ENCODE results near the gene GKN1. TPM values are rescaled to one million over a fixed set of nuclear protein-coding genes. Genes with fewer than 3 reads are reported as not detected.

The GKN1 gene
- total RNA-seq, 4 donors from 2014 or later: not detected

DNA sequence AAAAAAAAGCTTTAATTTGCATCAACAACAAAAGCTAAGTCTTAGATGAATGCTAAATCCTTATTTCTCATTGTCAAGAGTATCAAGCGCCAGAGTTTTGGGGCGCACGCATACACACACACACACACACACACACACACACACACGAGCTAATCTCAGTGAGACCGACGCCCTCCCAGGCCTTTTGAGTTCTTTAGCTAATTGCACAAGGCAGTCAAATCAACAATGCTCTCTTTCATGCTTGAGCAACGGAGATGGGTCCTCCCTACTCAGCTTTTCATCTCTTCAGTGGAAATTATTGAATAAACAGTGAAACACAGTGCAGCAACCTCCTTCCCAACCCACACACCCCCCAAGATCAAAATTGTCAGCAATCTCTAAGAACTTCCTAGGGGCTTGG lies 19.2 kb downstream of the GKN1 start:
- H3K27me3 ChIP-seq: no peaks in the 10 kb centered on the region
- H3K36me3 ChIP-seq: no peaks in the 10 kb centered on the region
- TF ChIP-seq POLR2AphosphoS5 (IDR thresholded peaks at IDR 0.05) (no peak), POLR2A (IDR thresholded peaks at IDR 0.05) (no peak)
- 83% methylated on average over 7 of the region's 7 CpGs for WGBS
- H3K27ac ChIP-seq: no peak overlapping the region
- DNase-seq (ENCODE audit: low spot score in 2 of 2): no peak
- peaks cover 4% of the 10 kb centered on the region for H3K4me1 ChIP-seq
- H3K4me3 ChIP-seq: no peak overlapping the region
- H3K9me3 ChIP-seq: no peaks in the 10 kb centered on the region

DNA sequence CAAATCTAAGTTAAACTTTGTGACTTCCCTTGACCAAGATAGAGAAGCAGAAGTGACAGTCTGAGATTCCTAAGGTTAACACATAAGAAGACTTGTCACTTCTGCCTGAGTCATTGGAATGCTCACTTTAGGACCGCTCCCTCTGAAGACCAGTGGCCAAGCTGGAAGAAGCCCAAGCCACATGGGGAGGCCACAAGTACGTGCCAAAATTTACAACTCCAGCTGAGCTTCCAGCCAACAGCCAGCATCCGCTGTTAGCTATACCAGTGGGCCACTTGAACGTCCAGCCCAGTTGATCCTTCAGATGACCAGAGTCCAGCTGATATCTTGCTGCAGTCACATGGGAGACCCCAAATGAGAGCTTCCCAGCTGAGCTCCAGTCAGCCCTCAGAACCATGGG lies 20.4 kb downstream of the GKN1 start:
- 42% methylated on average over 3 of the region's 4 CpGs for WGBS
- Histone ChIP-seq H3K4me3 (no peak overlapping the region), H3K4me1 (peaks cover 4% of the 10 kb centered on the region), H3K27ac (no peak overlapping the region), H3K36me3 (no peaks in the 10 kb centered on the region), H3K9me3 (no peaks in the 10 kb centered on the region), H3K27me3 (no peaks in the 10 kb centered on the region)
- DNase-seq (ENCODE audit: low spot score in 2 of 2): peak in 1 of 2 donors; percentile 72
- no peak for TF ChIP-seq POLR2AphosphoS5 (IDR thresholded peaks at IDR 0.05)
- TF ChIP-seq, protein P1, sequence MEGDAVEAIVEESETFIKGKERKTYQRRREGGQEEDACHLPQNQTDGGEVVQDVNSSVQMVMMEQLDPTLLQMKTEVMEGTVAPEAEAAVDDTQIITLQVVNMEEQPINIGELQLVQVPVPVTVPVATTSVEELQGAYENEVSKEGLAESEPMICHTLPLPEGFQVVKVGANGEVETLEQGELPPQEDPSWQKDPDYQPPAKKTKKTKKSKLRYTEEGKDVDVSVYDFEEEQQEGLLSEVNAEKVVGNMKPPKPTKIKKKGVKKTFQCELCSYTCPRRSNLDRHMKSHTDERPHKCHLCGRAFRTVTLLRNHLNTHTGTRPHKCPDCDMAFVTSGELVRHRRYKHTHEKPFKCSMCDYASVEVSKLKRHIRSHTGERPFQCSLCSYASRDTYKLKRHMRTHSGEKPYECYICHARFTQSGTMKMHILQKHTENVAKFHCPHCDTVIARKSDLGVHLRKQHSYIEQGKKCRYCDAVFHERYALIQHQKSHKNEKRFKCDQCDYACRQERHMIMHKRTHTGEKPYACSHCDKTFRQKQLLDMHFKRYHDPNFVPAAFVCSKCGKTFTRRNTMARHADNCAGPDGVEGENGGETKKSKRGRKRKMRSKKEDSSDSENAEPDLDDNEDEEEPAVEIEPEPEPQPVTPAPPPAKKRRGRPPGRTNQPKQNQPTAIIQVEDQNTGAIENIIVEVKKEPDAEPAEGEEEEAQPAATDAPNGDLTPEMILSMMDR (IDR thresholded peaks at IDR 0.05): no peak
- no peak for TF ChIP-seq POLR2A (IDR thresholded peaks at IDR 0.05)
- no peak for TF ChIP-seq EP300 (IDR thresholded peaks at IDR 0.05)

DNA sequence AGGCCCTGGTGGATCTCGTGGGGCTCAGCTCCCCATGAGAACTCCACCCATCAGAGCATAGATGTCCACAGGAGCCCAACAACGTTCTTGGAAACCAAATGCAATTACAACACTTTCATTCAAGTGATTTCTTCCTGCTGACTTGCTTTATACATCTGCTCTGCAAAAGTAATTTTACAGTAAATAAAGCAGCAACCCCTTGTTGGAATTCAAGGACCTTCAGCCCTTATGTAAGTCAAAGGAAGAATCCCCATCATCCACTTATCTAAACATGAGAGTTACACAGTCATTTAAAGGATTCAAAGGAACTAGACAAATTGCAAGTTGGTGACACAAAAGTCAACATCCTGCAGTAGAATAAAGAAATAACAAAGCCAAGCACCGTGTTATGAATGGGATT lies 21.5 kb downstream of the GKN1 start:
- no peak for DNase-seq (ENCODE audit: low spot score in 2 of 2)
- Histone ChIP-seq H3K27me3 (no peaks in the 10 kb centered on the region), H3K4me1 (peaks cover 4% of the 10 kb centered on the region), H3K4me3 (no peak overlapping the region), H3K9me3 (no peaks in the 10 kb centered on the region), H3K36me3 (no peaks in the 10 kb centered on the region), H3K27ac (no peak overlapping the region)
- 66% methylated on average over 3 of the region's 3 CpGs for WGBS
- TF ChIP-seq POLR2A (IDR thresholded peaks at IDR 0.05): no peak
- TF ChIP-seq, protein P1 (IDR thresholded peaks at IDR 0.05): no peak
- TF ChIP-seq EP300 (IDR thresholded peaks at IDR 0.05): no peak
- no peak for TF ChIP-seq POLR2AphosphoS5 (IDR thresholded peaks at IDR 0.05)

DNA sequence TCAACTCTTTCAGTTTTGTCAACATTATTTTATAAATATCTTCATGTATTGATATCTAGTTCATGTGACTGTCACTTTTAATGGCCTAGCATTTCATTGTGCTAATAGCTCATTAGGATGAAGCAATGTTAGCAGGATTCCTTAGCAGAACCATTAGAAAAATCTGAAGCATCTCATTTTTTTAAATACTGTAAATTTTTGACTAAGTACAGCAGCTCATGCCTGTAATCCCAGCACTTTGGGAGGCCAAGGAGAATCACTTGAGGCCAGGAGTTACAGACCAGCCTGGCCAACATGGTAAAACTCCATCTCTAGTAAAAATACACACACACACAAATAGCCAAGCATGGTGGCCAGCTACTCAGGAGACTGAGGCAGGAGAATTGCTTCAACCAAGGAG lies 23.0 kb downstream of the GKN1 start:
- DNase-seq (ENCODE audit: low spot score in 2 of 2): no peak
- Histone ChIP-seq H3K27me3 (no peaks in the 10 kb centered on the region), H3K9me3 (no peaks in the 10 kb centered on the region), H3K36me3 (no peaks in the 10 kb centered on the region), H3K4me1 (peaks cover 4% of the 10 kb centered on the region), H3K27ac (no peak overlapping the region), H3K4me3 (no peak overlapping the region)
- no peak for TF ChIP-seq EP300 (IDR thresholded peaks at IDR 0.05)
- TF ChIP-seq, protein P1 (IDR thresholded peaks at IDR 0.05): no peak
- TF ChIP-seq POLR2AphosphoS5 (IDR thresholded peaks at IDR 0.05): no peak
- TF ChIP-seq POLR2A (IDR thresholded peaks at IDR 0.05): no peak

DNA sequence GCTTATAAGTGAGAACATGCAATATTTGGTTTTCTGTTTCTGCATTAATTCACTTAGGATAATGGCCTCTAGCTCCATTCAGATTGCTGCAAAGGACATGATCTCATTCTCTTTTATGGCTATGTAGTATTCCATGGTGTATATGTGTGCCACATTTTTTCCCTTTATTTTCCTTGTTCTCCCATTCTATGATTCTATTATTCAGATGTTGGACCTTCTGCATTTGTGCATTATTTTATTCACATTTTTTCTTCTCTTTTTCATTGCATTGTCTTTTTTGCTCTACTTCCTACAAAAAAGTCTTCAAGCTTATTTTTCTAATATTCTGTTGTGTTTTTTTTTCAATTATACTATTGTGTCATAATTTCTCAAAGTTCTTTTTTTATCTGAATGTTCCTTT lies 27.4 kb downstream of the GKN1 start:
- TF ChIP-seq, protein P1 (IDR thresholded peaks at IDR 0.05): no peak
- TF ChIP-seq EP300 (IDR thresholded peaks at IDR 0.05) (no peak), POLR2AphosphoS5 (IDR thresholded peaks at IDR 0.05) (no peak), POLR2A (IDR thresholded peaks at IDR 0.05) (no peak)

DNA sequence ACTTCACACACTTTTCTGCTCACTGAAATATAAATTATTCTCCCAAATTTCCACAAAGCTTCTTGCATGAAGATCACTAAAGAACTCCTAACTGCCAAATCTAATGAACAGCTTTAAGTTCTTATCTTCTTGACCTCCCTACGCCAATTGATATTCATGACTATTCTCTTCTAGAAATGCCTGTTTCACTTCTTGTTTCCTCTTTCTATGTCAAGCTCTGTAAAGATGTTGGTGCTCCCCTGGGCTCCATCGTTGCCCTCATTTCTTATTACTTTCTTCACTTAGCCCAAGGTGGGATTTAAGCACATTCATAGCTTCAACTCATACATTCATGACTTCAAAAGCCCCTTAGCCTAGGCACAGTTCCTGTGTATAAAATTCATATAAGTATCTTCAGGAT lies 29.3 kb downstream of the GKN1 start:
- Histone ChIP-seq H3K36me3 (no peaks in the 10 kb centered on the region), H3K4me1 (peaks cover 4% of the 10 kb centered on the region), H3K27ac (no peak overlapping the region), H3K27me3 (no peaks in the 10 kb centered on the region), H3K9me3 (no peaks in the 10 kb centered on the region), H3K4me3 (no peak overlapping the region)
- DNase-seq (ENCODE audit: low spot score in 2 of 2): no peak
- TF ChIP-seq POLR2AphosphoS5 (IDR thresholded peaks at IDR 0.05): no peak
- TF ChIP-seq EP300 (IDR thresholded peaks at IDR 0.05): no peak
- TF ChIP-seq, protein P1 (IDR thresholded peaks at IDR 0.05): no peak
- no peak for TF ChIP-seq POLR2A (IDR thresholded peaks at IDR 0.05)
- WGBS: 95% methylated on average over 2 of the region's 2 CpGs

More for the DNA sequence above, 27.4 kb downstream of the GKN1 start:
- Histone ChIP-seq H3K4me3 (no peak overlapping the region), H3K27me3 (no peaks in the 10 kb centered on the region), H3K27ac (no peak overlapping the region), H3K9me3 (no peaks in the 10 kb centered on the region), H3K36me3 (no peaks in the 10 kb centered on the region), H3K4me1 (peaks cover 4% of the 10 kb centered on the region)
- no peak for DNase-seq (ENCODE audit: low spot score in 2 of 2)
